ENCODE measurements around the gene SOCS4. TPM values are rescaled to one million over a fixed set of nuclear protein-coding genes. Genes with fewer than 3 reads are reported as not detected.
A peak's percentile ranks its signal among the peaks of the same experiment; 100 is the strongest.
"Not testable (repeated sequence)": the region's sequence is repeated elsewhere in the genome, so short reads cannot be mapped to it uniquely, and the experiment has no call there.

Gene SOCS4
- total RNA-seq, 4 donors from 2014 or later: 29.7 to 43.2 (median 36.3) TPM

DNA sequence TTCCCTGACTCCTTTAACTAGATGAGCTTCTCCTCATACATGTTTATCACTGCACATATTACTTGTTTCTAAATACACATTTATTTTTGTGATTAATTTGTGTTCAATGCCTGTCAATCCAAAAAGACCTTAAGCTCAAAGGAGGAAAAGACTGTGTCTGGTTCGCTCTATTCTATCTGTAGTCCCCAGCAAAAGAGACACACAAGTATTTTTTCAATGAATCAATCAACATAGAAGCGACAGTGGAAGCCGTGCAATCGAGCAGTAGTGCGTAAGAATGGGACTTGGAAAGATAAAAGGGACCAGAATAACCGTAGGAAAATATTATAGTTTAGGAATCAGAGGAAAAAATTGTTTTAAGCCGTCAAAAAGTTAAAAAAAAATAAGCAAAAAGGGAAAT is 1.1 kb upstream of the SOCS4 start:
- 20% methylated on average over 7 of the region's 7 CpGs for WGBS
- peak overlapping the region in 1 of 4 donors; percentile 90 for H3K27ac ChIP-seq (replicated peaks in 1 of 4)
- H3K4me3 ChIP-seq: peak overlapping the region; percentile 88 to 93 (median 91)
- H3K4me1 ChIP-seq: peaks cover 23 to 36% (median 35%) of the 10 kb centered on the region in 4 donors
- no peaks in the 10 kb centered on the region for H3K36me3 ChIP-seq
- no peak for TF ChIP-seq POLR2AphosphoS5 (IDR thresholded peaks at IDR 0.05)
- TF ChIP-seq POLR2A (IDR thresholded peaks at IDR 0.05; ENCODE audit: low read depth): no peak
- no peak for TF ChIP-seq EP300 (IDR thresholded peaks at IDR 0.05)
- TF ChIP-seq, protein P1, sequence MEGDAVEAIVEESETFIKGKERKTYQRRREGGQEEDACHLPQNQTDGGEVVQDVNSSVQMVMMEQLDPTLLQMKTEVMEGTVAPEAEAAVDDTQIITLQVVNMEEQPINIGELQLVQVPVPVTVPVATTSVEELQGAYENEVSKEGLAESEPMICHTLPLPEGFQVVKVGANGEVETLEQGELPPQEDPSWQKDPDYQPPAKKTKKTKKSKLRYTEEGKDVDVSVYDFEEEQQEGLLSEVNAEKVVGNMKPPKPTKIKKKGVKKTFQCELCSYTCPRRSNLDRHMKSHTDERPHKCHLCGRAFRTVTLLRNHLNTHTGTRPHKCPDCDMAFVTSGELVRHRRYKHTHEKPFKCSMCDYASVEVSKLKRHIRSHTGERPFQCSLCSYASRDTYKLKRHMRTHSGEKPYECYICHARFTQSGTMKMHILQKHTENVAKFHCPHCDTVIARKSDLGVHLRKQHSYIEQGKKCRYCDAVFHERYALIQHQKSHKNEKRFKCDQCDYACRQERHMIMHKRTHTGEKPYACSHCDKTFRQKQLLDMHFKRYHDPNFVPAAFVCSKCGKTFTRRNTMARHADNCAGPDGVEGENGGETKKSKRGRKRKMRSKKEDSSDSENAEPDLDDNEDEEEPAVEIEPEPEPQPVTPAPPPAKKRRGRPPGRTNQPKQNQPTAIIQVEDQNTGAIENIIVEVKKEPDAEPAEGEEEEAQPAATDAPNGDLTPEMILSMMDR (IDR thresholded peaks at IDR 0.05): no peak
- no peaks in the 10 kb centered on the region for H3K9me3 ChIP-seq
- no peak for DNase-seq (ENCODE audit: extremely low spot score)
- H3K27me3 ChIP-seq: no peaks in the 10 kb centered on the region
- intact Hi-C loops (cut with DNase I): no loop called here

DNA sequence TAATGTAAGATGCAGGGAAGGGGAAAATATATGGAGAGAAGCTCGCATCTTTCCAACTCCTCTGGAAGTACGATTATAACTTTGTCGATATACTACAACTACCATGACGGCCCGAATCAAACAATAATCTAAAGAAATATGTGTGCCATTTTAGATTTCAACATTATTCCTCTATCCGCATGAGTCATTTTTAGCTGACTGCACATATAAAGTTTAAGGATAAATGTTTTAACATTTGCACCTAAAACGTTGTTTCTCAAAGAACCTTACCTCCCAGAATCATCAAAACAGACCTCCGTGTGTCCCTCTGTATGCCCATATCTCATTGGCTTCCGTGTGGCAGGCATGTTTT is 619 bp upstream of the SOCS4 start:
- no peaks in the 10 kb centered on the region for H3K27me3 ChIP-seq
- no peaks in the 10 kb centered on the region for H3K9me3 ChIP-seq
- H3K4me1 ChIP-seq: peaks cover 28 to 41% (median 39%) of the 10 kb centered on the region in 4 donors
- 3% methylated on average over 9 of the region's 9 CpGs for WGBS
- no peaks in the 10 kb centered on the region for H3K36me3 ChIP-seq
- peak overlapping the region; percentile 90 to 94 (median 91) for H3K27ac ChIP-seq (replicated peaks in 1 of 4)
- no peak for TF ChIP-seq POLR2A (IDR thresholded peaks at IDR 0.05; ENCODE audit: low read depth)
- TF ChIP-seq EP300 (IDR thresholded peaks at IDR 0.05): no peak
- no peak for TF ChIP-seq POLR2AphosphoS5 (IDR thresholded peaks at IDR 0.05)
- TF ChIP-seq, protein P1 (IDR thresholded peaks at IDR 0.05): no peak
- intact Hi-C loops (cut with DNase I): no loop called here
- no peak for DNase-seq (ENCODE audit: extremely low spot score)
- peak overlapping the region; percentile 88 to 93 (median 91) for H3K4me3 ChIP-seq

DNA sequence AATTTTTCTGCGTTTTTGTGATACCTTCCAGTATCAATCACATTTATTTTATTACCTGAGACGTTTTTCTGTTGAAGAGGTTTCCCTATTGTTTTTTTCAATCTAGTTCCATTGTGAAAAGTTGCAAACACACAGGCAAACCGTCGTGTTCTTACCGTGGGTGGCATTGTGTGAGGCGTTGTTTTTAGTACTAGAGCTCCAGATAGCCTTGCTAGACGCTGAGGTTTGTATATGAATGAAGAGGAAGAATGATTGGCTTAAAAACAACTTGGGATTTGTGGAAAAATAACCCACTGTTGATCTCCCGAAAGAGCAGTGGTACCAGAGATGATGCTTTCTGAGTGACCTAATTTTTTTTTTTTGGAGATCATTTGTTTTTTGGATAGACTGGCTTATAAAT is 1.0 kb downstream of the SOCS4 start:
- peaks cover 28 to 45% (median 44%) of the 10 kb centered on the region in 4 donors for H3K4me1 ChIP-seq
- 5% methylated on average over 8 of the region's 8 CpGs for WGBS
- TF ChIP-seq EP300 (IDR thresholded peaks at IDR 0.05): no peak
- TF ChIP-seq, protein P1 (IDR thresholded peaks at IDR 0.05): no peak
- peak overlapping the region; percentile 88 to 93 (median 91) for H3K4me3 ChIP-seq
- H3K9me3 ChIP-seq: no peaks in the 10 kb centered on the region
- no peak for DNase-seq (ENCODE audit: extremely low spot score)
- no peaks in the 10 kb centered on the region for H3K27me3 ChIP-seq
- intact Hi-C loops (cut with DNase I): no loop called here
- peaks cover 0 to 4% (median 0%) of the 10 kb centered on the region in 4 donors for H3K36me3 ChIP-seq
- H3K27ac ChIP-seq (replicated peaks in 1 of 4): peak overlapping the region in 3 of 4 donors; percentile 90 to 94 (median 92)

DNA sequence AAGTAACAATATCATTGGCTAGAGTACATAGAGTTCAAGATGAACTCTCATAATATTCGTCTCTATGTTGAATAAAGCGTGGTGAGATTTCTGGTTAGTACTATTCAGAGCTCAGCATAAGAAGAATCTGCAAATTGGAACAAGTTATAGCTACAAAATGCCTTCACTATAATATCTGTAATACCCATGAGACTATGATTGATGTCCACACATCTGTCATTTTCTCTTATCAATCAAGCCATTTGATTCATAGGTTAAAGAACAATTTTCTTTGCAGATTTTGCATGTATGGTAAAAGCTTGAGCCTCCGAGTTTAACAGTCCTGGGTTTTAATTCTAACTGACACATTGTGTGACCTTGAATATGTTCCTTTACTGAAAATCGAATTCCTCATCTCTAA is 1.4 kb downstream of the SOCS4 start:
- H3K4me3 ChIP-seq: peak overlapping the region; percentile 88 to 93 (median 91)
- no peaks in the 10 kb centered on the region for H3K9me3 ChIP-seq
- H3K4me1 ChIP-seq: peaks cover 28 to 46% (median 45%) of the 10 kb centered on the region in 4 donors
- H3K27ac ChIP-seq (replicated peaks in 1 of 4): peak overlapping the region in 1 of 4 donors; percentile 90
- intact Hi-C loops (cut with DNase I): no loop called here
- TF ChIP-seq POLR2AphosphoS5 (IDR thresholded peaks at IDR 0.05) (no peak), EP300 (IDR thresholded peaks at IDR 0.05) (no peak), POLR2A (IDR thresholded peaks at IDR 0.05; ENCODE audit: low read depth) (no peak)
- TF ChIP-seq, protein P1 (IDR thresholded peaks at IDR 0.05): no peak
- DNase-seq (ENCODE audit: extremely low spot score): no peak
- H3K36me3 ChIP-seq: peaks cover 0 to 4% (median 0%) of the 10 kb centered on the region in 4 donors
- 71% methylated on average over 4 of the region's 4 CpGs for WGBS
- H3K27me3 ChIP-seq: no peaks in the 10 kb centered on the region

DNA sequence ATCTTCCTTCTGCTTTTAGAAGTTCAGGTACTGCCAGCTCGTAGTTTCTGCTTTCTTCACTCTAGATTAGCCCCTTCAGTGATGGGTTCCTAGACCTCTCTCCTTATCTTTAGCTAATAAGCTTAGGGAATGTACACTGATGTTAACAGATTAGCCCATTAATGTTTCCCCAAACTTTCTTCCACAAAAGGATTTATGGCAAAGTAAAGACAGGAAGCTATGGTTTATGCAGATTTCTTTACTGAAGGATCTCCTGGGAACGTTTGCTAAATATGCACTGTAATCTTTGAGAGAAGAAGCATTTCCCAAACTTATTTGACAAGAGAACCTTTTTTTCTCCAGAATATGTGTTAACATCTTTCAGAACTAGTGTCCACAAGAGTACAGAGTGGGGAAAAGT is 4.2 kb downstream of the SOCS4 start:
- Histone ChIP-seq H3K27ac (replicated peaks in 1 of 4) (no peak overlapping the region), H3K27me3 (no peaks in the 10 kb centered on the region), H3K9me3 (no peaks in the 10 kb centered on the region), H3K4me1 (peaks cover 28 to 46% (median 40%) of the 10 kb centered on the region in 4 donors), H3K4me3 (no peak overlapping the region), H3K36me3 (peaks cover 2 to 17% (median 10%) of the 10 kb centered on the region in 4 donors)
- no peak for DNase-seq (ENCODE audit: extremely low spot score)
- intact Hi-C loops (cut with DNase I): no loop called here
- WGBS: 37% methylated on average over 2 of the region's 2 CpGs
- TF ChIP-seq EP300 (IDR thresholded peaks at IDR 0.05) (no peak), POLR2A (IDR thresholded peaks at IDR 0.05; ENCODE audit: low read depth) (no peak), POLR2AphosphoS5 (IDR thresholded peaks at IDR 0.05) (no peak)
- TF ChIP-seq, protein P1 (IDR thresholded peaks at IDR 0.05): no peak

DNA sequence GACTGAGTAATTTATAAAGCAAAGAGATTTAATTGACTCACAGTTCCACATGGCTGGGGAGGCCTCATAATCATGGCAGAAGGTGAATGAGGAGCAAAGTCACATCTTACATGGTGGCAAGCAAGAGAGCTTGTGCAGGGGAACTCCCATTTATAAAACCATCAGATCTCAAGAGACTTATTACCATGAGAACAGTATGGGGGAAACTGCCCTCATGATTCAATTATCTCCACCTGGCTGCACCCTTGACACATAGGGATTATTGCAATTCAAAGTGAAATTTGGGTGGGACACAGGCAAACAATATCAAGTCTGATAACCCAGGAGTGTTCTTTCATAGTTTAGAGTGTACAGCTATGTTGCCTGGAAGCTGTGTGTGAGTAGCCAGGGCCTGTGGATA is 11.0 kb downstream of the SOCS4 start:
- H3K27me3 ChIP-seq; H3K4me3 ChIP-seq; H3K4me1 ChIP-seq; DNase-seq (ENCODE audit: extremely low spot score); H3K27ac ChIP-seq (replicated peaks in 1 of 4); H3K9me3 ChIP-seq; intact Hi-C loops (cut with DNase I): not testable (repeated sequence)
- peaks cover 4 to 46% (median 27%) of the 10 kb centered on the region in 4 donors for H3K36me3 ChIP-seq
